Stimulated activated CD4-positive, alpha-beta T cell treated with anti-CD3 and anti-CD28 coated beads, Interleukin-2, amount 100 ng/mL, for 48 hours (primary cell): Measurements from ENCODE around the gene PPT1.
"Not testable (repeated sequence)": the region's sequence is repeated elsewhere in the genome, so short reads cannot be mapped to it uniquely, and the experiment has no call there.

Experiments
- DNase-seq, 2 donors: peaks; one replicate each; pipeline ENCODE4 v3.0.0-alpha.2; 2020

PPT1 gene

DNA sequence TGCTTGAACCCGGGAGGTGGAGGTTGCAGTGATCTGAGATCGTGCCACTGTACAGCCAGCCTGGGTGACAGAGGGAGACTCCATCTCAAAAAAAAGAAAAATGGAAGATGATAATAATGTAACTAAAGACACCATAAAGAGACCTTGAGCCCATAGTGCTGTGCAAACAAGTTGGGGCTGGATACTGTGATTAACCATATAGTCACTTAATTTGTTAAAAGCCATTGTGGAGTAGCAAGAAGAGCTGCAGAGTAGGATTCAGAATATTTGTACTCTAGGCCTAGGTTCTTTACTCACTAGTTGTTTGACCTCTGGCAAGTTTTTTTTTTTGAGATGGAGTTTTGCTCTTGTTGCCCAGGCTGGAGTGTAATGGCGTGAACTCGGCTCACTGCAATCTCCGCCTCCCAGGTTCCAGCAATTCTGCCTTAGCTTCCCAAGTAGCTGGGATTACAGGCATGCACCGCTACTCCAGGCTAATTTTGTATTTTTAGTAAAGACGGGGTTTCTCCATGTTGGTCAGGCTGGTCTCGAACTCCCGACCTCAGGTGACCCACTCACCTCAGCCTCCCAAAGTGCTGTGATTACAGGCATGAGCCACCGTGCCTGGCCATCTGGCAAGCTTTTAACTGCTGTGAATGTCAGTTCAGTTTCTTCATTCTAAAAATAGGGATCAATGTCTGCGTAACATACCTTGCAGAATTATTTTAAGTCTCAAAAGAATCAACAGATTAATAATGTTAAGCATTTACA lies 43.7 kb downstream of the PPT1 start:
- no peak for DNase-seq

DNA sequence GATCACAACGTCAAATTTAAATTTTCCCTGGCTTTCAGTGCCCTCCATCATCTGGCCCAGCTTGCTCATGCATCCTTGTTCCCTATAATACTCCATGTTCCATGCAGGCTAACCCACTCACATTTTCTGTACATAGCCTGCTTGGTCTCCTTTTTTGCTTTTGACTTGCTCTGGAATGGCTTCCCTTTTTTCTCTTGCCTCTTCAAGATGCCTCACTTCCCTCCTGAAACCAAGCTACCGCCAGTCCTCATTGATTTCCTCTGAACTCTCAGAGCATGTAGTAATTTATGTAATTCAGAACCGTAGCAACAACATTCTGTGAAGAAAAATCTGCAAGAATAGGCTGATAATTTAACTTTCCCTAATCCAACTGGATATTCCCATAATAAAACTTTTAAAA lies 46.2 kb downstream of the PPT1 start:
- DNase-seq, result no peak

DNA sequence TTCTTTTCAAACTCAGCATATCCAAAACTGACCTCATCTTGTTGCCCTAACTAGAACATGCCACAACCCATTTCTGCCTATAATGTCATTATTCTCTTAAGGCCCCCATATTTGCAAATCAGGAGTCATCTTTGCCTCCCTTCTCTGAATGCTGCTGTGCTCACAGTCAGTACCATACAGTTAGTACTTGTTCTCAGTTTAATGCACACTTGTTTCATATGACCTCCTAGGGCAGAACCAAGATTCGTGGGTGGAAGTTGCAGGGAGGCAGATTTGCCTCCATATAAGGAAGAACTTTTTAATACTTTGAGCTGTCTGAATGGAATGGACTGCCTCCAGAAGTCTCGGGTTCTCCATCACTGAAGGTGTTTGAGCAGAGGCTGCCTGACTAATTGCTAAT lies 47.3 kb downstream of the PPT1 start:
- no peak for DNase-seq

DNA sequence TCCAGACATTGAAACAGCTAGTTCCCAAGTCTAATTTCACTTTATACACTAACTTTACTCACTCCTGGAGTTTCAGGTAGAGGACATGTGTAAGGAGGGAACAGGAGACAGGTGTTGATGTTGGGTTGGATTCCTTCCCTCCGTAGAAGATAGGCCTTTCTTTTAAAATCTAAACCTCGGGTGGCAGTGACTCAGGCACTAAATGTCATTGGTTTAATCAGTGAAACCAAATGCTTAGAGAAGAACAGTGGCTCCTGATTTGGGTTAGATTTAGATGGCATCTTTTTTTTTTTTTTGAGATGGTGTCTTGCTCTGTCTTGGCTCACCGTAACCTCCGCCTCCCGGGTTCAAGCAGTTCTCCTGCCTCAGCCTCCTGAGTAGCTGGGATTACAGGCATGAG lies 49.3 kb downstream of the PPT1 start:
- no peak for DNase-seq

DNA sequence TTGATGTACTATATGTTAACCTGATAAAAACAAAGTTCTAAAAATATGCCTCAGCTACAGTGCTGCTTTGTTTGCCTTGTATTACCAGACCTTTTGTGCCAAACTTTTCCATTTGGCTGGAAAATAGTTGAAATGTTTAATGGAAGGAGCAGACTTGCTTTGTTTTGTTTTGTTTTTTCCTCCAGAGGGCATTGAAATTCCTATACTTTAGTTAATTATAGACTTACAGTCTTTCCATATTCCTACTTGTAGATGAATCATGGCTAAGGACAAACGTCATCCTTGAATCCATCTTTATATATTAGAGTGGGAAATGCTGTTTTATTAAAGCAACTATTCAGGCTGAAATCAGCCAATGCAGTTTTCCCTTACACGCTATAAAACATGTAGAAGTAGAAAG lies 49.8 kb downstream of the PPT1 start:
- DNase-seq, result no peak

DNA sequence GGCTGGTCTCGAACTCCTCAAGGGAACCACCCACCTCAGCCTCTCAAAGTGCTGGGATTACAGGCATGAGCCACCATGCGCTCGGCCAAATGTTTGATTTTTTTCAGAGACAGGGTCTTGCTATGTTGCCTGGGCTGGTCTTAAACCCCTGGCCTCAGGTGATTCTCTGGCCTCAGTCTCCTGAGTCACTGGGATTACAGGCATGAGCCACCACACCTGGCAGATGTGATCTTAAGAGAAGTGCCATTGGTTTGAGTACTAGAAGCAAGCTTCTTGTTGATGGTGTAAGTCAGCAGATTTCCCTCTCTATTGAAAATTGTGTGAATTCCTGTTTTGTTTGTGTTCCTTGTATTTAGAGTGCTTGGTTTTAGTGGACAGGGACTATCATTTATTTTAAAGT lies 51.3 kb downstream of the PPT1 start:
- DNase-seq, result no peak

DNA sequence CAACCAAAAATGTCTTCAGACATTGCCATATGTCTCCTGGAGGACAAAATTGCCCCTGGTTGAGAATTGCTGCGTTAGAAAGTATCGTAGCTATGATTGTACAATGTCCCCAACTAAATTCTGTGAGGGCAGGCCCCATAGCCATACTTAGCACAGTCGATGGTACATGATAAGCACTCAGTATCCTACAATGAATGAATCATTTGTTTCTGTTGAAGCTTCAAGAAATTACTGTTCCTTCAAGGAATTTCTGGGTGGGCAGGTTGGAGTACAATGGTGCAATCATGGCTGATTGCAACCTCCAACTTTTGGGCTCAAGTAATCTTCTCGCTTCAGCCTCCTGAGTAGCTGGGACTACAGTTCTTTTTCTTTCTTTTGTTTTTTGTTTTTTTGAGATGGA lies 51.9 kb downstream of the PPT1 start:
- DNase-seq, result no peak

DNA sequence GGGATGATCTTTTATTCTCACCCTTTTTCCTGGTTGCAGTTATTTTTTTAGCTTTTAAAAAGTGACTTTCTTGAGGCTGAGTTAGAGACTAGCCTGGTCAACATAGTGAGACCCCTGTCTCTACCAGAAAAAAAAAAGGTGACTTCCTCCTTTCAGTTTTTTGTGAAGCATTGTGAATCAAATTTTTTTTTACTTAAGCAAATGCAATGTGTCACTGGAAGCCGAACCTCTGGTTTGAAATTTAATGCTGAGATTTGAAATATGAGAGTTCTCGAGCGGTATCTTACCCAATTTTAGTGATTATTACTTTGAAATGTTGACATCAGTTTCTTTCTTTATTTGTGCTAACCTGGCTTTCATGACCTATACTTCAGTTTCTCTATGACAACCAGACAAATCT lies 52.9 kb downstream of the PPT1 start:
- DNase-seq, result no peak

DNA sequence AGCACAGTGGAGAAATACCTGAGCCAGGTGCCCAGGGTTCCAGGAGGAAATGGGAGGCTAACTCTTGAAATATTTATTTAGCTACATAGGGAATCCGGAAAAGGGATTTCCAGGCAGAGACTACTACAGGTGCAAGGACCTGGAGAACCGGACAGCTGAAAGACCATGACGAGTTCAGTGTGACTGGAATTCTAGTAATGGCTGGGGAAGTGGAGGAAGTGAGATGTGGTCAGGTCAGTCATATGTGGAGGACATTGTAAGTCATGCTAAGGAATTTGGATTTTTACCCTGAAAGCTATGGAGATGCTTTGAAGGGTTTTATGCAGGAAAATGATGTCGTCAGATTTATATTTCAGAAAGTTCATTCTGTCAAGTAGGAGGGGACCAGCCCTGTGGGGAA lies 54.7 kb downstream of the PPT1 start:
- DNase-seq, result no peak

DNA sequence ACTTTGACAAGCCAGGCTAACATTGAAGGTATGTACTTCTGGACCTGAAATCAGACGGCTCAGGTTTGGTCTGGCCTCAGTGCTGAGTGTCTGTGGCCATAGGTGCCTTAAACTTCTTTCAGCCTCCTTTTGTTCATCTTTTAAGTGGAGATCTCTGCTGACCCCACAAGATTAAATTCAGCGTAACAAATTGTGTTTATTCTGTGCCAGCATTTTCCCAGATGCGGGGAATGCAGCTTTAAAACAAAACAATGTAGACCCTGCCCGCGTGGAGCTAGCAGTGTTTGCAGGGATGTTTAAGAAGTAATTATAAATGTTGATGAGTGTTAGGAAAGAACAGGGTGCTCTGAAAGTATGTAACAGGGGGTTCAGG lies 55.6 kb downstream of the PPT1 start:
- no peak for DNase-seq

DNA sequence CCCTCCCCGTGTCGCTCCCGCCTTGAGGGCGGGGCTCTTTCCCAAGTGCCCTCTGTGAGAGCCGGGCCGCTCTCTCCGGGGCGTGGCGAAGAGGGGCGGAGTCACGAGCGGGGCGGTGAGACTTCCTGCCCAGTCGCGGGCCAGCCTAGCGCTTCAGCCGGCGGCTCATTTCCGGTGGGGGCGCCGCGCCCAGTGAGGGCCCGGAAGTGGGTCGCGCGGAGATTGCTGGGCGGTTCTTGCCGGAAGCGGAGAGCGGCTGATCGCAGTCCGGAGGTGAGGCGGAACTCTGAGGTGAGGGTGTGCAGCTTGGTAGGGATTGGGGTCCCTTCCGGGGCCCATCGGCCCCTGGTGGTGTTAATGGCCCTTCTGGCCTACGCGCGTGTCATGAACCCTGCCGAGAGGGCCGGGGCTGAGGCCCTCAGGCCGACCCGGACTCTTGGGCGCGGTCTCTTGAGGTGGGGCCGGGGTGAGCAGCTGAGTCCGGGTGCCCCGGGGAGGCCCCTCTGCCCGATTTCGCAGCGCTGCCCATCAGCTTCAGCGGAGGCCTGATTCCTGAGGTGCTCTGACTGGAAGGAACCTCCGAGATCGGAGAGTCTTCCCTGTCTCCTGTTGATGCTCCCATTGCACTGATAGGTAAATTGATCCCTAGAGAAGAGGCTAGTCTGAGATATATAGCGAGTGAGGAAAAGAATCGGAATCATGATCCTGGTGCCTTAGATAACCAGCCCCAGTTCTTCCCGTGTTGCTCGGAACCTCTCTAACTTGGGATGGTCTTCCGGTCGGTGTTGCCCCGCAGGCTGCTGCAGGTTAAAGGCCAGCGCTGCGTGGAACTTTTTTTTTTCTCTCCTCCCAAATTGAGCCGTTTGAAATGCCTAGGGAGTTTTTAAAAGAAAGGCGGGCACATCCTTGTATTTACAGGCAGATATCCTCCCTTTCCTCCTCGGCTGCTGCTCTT lies 56.3 kb downstream of the PPT1 start, which contains the start of gene CAP1:
CAP1 (plus strand) TSS at position 219 of the 955 bp plus-strand sequence. CDS start 18,618 bp downstream, outside the sequence.
- peak; percentile 99 to 100 for DNase-seq

DNA sequence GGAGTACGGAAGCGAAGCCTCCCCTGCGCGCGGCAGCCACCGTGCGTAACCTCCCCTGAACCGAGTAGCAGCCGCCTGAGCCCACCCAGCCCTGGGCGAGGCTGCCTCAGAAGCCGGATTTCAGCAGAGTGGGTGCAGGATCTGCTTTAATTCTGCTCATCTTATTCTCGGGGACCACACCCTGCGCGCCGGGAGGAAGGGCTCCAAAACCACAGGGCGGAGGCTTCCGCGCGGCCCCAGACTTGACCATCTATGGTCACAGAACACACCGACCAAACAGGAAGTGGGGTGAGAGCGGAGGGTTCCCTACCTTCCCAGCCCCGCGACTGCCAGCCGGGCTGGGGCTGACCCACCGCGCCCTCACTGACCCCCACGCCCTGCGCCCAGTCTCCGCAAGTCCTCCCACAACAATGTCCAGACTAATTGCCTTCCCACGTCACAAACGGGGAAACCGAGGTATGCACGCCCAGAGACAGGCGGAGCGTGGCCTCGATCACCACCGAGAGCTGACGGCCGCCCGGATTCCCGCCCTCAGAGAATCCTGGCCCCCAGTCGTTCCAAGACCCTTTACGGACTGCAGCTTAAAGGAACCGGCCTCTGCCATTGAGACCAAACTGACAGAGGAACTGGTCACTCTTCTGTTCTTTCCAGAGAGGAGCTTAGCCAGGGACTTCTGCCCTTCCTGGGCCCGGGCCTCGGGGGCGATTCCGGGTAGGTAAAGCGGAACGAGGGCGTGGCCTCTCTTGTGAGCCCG lies 57.1 kb downstream of the PPT1 start:
- peak; percentile 65 to 69 for DNase-seq

DNA sequence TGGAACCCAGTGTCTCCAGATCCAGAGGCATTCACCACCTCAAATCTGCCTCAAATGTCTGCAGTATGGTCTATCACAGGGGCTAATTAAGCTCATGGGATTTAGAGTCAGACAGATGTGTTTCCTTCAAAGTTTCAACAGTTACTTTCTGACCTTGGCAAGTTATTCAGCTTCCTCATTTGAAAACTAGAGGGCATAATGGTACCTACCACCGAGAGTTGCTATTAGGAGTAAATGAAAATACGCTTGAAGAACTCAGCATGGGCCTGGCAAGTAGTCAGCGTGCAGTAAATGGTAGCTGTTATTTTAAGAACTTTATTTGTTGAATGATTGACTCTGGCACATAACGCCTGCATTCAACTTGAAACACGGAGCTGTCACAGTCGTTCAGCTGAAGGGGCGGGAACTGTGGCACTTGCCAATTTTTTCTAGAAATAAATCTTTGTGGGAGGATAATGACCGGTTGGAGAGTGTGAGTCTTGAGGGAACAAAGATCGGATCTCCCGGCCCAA lies 57.8 kb downstream of the PPT1 start:
- DNase-seq, result no peak

DNA sequence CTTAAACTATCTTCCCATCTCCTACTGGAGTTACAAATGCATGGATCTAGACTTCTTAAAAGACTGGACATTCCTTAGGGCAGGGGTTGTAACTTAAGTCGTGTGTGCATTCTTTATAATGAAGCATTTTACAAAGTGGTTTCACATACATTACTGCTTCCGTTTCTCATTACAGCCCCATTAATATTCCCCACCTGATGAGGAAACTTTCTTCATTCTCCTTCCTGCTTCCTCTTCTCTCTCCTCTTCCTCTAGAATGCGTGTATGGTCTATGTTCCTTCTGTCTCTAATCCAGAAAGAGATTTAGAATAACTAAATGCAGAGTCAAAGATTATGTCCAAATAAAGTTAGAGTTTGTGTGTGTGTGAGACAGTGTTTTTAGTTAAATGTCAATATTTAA lies 58.4 kb downstream of the PPT1 start:
- DNase-seq, result no peak

DNA sequence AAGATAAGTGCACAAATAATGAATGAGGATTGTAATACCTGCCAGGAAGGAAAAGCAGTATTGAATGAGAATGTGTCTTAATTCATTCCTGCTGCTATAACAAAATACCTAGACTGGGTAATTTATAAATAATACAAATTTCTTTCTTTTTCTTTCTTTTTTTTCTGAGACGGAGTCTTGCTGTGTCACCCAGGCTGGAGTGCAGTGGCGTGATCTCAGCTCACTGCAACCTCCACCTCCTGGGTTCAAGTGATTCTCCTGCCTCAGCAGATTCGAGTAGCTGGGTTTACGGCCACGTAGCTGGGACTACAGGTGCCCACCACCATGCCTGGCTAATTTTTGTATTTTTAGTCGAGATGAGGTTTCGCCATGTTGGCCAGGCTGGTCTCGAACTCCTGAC lies 59.8 kb downstream of the PPT1 start:
- DNase-seq, result not testable (repeated sequence)

DNA sequence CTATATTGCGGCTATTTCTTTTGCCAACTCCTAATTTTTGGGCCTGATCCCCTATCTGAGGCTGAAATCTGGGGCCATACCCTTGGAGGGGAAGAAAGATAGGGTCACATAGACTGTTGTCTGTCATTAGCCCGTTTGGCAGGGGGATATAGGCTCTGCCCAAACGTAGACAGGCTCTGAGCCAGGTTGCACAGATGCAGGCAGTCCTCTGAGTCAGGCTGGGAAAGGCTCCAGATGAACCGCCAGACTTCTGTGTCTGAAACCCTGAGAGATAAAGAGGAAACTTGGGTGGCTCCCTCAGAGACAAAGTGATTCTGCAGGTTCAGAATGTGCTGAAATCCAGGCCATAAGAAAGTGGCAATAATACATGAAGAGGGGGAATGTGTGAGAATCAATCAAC lies 60.5 kb downstream of the PPT1 start:
- no peak for DNase-seq

DNA sequence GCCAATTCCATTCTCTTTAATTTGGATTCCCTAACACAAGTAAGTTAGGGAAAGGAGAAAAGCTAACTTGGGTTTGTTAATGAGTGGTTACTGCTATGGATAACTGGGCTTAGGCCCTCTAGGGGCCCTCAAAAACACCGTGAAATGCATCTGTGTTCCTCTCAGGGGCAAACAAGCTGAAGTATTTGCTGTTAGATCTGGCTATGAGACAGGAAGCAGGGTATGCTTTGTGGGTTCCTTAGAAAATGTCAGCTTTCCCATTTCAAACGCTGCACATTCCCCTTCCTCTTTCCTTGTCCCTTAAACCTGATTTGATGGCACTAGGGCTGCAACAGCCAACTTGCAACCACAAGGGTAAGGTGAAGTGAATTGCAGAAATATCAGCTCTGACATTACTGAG lies 62.2 kb downstream of the PPT1 start:
- DNase-seq, result no peak

DNA sequence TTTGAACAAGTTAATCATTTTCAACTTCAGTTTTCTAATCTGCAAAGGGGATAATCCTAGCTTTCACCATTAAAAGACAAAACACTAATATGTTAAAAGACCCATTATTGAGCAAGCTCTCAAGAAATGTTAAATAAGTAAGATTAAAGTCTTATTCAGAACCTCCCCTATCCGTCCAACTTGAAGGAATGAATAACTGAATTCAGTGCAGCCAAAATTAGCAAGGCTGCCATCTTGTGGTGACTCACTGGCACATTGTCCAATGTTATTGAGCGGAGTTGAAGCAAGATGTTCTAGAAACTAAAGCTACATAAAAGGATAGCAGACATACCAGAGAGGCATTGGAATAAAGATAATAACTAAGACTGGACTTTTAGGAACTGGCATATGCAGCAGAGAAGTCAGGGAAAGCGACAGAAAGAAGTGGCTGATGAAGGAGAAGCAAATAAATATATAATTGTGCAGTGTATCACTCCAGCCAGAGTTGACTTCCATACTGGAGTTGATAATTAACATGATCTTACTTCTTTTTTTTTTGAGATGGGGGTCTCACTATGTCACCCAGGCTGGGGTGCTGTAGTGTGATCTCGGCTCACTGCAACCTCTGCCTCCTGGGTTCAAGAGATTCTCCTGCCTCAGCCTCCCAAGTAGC lies 64.7 kb downstream of the PPT1 start:
- DNase-seq, result peak in 1 of 2 donors; percentile 29

DNA sequence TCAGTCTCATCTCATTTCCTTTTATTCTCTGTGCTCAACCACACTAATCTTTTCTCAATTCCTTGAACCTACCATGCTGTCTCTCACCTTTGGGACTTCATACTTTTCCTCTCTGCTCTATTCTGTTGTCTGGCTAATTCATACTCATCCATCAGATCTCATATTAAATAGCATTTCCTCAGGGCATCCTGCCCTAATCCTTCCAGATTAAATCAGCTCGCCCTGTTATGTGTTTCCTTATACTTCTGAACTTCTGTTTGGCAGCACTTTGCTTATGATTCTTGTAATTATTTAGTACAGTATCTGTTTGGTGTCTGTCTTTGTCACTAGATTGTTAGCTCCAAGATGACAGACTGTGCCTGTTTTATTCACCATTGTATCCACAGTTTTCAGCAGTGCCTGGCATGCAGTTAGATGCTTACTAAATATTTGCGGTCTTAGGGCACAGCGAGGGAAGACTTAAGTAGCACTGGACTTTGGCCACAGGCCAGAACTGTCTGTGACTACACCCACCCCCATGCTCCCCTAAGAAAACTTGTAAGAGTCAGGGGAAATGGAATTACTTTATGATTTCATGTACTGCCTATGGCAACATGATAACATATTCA lies 66.4 kb downstream of the PPT1 start:
- DNase-seq, result no peak

DNA sequence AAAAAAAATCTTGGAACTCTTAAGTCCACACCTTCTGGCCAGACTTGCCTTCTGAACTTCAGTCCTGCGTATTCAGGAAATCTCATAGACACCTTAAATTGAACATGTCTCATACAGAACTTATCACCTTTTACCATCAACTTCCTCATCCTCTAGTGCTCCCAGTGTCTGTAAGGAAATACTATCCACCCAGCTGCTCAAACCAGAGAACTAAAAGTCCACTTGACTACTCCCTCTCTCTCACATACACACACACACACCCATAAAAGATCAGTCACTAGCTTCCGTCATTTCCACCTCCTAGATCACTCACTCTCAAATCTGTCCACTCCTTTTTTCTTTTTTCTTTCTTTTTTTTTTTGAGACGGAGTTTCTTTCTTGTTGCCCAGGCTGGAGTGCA lies 67.4 kb downstream of the PPT1 start:
- no peak for DNase-seq

DNA sequence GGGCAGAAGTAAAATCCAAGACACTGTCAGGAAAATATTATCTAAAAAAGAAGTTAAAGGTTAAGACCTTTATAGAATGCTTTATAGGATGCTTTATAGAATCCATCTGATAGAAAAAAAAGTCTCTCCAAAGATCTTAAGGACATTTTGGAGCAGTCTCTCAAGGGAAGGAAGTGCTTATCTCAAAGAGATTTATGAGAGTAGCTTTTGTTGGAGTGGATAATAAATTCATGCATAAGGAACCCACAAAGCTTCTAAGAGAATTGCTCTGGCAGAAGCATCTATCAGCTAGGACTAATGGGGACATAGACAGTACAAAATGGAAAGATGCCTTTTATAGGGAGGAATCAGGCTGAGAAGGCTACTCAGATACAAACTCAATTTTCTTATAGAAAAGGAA lies 69.4 kb downstream of the PPT1 start:
- DNase-seq, result no peak

DNA sequence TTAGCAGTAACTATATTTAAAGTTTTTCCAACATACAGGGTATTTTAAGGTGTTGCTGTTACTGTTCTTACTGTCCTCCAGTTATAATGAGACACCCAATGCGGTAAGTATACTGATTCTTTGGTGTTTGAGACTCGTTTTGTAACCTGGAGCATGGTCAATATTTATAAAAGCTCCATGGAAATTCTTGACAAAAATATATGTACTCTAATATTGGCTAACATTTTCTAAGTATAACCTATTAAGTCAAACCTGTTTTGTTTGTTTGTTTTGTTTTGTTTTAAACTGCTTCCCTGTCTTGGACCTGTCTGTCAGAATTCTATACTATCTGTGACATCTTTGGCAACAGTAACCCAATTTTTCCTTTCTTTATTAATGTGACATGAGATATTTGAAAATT lies 72.4 kb downstream of the PPT1 start:
- DNase-seq, result no peak
